K562 (cell line): ENCODE results near the gene SPECC1L.
"Not testable (repeated sequence)": the region's sequence is repeated elsewhere in the genome, so short reads cannot be mapped to it uniquely, and the experiment has no call there.

Experiments
- MXD1 ChIP-seq: fragments of 250-450 bp; sonication (Bioruptor Pico); IDR thresholded peaks from 2 replicates; pipeline ENCODE4 v1.8.0; 2021; ENCODE audit warnings: borderline replicate concordance, mild to moderate bottlenecking, moderate library complexity; ENCODE audit not compliant: poor library complexity, severe bottlenecking
- ZNF740 ChIP-seq, 3 experiments: fragments of 200-800 bp in 1 of 3; sonication (Bioruptor generic) in 1 of 3; sonication (generic) in 1 of 3; formaldehyde crosslinking in 1 of 3; IDR thresholded peaks; 2 replicates each; pipeline versions ENCODE4 v1.6.1 to v1.8.0; 2016 to 2022; ENCODE audit warnings: mild to moderate bottlenecking in 2 of 3, missing compliant biosample characterization in 2 of 3, missing genetic modification characterization in 2 of 3, missing genetic modification reagents in 1 of 3

- not testable (repeated sequence) for TF ChIP-seq MXD1 (CRISPR knock-in tag); ZNF740 (CRISPR knock-in tag; IDR thresholded peaks at IDR 0.05); ZNF740 (tag; IDR thresholded peaks at IDR 0.05)
Measured at GRCh38 chr22:24248611-24249010, 22.0 kb upstream of the SPECC1L start.
